ENCODE results near the gene KCNQ2. TPM values are rescaled to one million over a fixed set of nuclear protein-coding genes. Genes with fewer than 3 reads are reported as not detected.

Gene KCNQ2
- total and polyA plus RNA-seq, 10 of the 15 experiments (the other 5 are each of a cell fraction or from before 2014, with no cell fraction given), result 0.06 to 0.49 (median 0.26) TPM; not detected in 7

GRCh38 chr20:63376283-63377250 lies 95.9 kb downstream of the KCNQ2 start (continued):
- TF ChIP-seq NR2F1 (conservative IDR thresholded peaks at IDR 0.05) (no peak), ZBED1 (IDR thresholded peaks at IDR 0.05; ENCODE audit: borderline replicate concordance) (no peak), SREBF1 (IDR thresholded peaks at IDR 0.05; ENCODE audit: low read length) (no peak), ETV6 (conservative IDR thresholded peaks at IDR 0.05 in 1 of 2, IDR thresholded peaks at IDR 0.05 in 1 of 2; ENCODE audit: borderline replicate concordance in 1 of 2, low read depth in 1 of 2) (no peak)
- TF ChIP-seq, protein P1, sequence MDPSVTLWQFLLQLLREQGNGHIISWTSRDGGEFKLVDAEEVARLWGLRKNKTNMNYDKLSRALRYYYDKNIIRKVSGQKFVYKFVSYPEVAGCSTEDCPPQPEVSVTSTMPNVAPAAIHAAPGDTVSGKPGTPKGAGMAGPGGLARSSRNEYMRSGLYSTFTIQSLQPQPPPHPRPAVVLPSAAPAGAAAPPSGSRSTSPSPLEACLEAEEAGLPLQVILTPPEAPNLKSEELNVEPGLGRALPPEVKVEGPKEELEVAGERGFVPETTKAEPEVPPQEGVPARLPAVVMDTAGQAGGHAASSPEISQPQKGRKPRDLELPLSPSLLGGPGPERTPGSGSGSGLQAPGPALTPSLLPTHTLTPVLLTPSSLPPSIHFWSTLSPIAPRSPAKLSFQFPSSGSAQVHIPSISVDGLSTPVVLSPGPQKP (IDR thresholded peaks at IDR 0.05; ENCODE audit: low read depth, low read length), result no peak

DNA sequence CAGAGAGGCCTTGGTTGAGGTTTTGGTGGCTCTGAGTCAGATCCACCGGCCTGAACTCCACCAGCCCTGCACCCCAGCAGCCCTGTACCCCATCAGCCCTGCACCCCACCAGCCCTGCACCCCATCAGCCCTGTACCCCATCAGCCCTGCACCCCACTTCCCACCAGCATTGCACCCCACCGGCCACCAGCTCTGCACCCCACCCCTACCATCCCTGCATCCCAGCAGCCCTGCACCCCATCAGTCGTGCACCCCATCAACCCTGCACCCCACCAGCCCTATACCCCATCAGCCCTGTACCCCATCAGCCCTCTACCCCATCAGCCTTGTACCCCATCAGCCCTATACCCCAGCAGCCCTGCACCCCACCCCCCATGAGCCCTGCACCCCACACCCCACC lies 97.0 kb downstream of the KCNQ2 start:
- H3K27me3 ChIP-seq (replicated peaks in 1 of 2; ENCODE audit: control insufficient read depth in 2 of 2, insufficient read depth in 2 of 2, low read length in 1 of 2), result no peaks in the 10 kb centered on the region; a peak in 1 of 4 replicates
- H3K9me3 ChIP-seq (replicated peaks; ENCODE audit: control insufficient read depth, insufficient read depth, low read length), result no peaks in the 10 kb centered on the region; the same call in 2 of the 3 replicates
- DNase-seq (ENCODE audit: low read depth, low spot score), result no peak
- H3K79me2 ChIP-seq (ENCODE audit: control insufficient read depth, insufficient read depth, low read length), result no peaks in the 10 kb centered on the region
- in situ Hi-C loops (cut with MboI) (no loop called here), intact Hi-C loops (cut with micrococcal nuclease; ENCODE audit: unreplicated experiment) (no loop called here)
- H3K9ac ChIP-seq (ENCODE audit: control insufficient read depth, insufficient read depth, low read length), result no peak overlapping the region
- no peaks in the 10 kb centered on the region for H3K36me3 ChIP-seq (ENCODE audit: control insufficient read depth in 2 of 2, insufficient read depth in 2 of 2, low read length in 1 of 2)
- no peak overlapping the region for H3K4me2 ChIP-seq (ENCODE audit: control insufficient read depth, insufficient read depth)
- FAIRE-seq, result no peak
- ChIA-PET CTCF (no interaction called here), SMC1A (ENCODE audit: uncharacterized antibody, unreplicated experiment) (no interaction called here), POLR2A (no interaction called here), RAD21 (ENCODE audit: unreplicated experiment) (no interaction called here)
- ATAC-seq, result no peak
- 10% methylated on average over 2 of the region's 3 CpGs for WGBS (ENCODE audit: insufficient coverage, insufficient replicate concordance, low lambda C conversion rate, missing lambda C conversion rate)
- no TSS peak for BruUV-seq (replicated peaks)
- H3K27ac ChIP-seq (ENCODE audit: control insufficient read depth, insufficient read depth), result no peak overlapping the region
- H4K20me1 ChIP-seq (ENCODE audit: control insufficient read depth, insufficient read depth), result no peaks in the 10 kb centered on the region
- H3K4me3 ChIP-seq, result no peak overlapping the region
- H3K4me1 ChIP-seq (ENCODE audit: control insufficient read depth, insufficient read depth, low read length), result no peaks in the 10 kb centered on the region
- H2AFZ ChIP-seq (ENCODE audit: control insufficient read depth, low read depth, low read length), result no peak overlapping the region
- TF ChIP-seq IRF4 (IDR thresholded peaks at IDR 0.05; ENCODE audit: low read depth, low read length) (no peak), CREM (IDR thresholded peaks at IDR 0.05; ENCODE audit: low read depth) (no peak), EED (IDR thresholded peaks at IDR 0.05; ENCODE audit: low read depth) (no peak), ZNF622 (IDR thresholded peaks at IDR 0.05) (no peak), SRF (IDR thresholded peaks at IDR 0.05; ENCODE audit: low read depth in 2 of 2, low read length in 2 of 2) (no peak), ZZZ3 (IDR thresholded peaks at IDR 0.05; ENCODE audit: control insufficient read depth, insufficient read length, low read depth) (no peak), HCFC1 (IDR thresholded peaks at IDR 0.05; ENCODE audit: low read length) (no peak), SREBF1 (IDR thresholded peaks at IDR 0.05; ENCODE audit: low read length) (no peak), WRNIP1 (IDR thresholded peaks at IDR 0.05; ENCODE audit: borderline replicate concordance, low read depth, low read length) (no peak), EGR1 (IDR thresholded peaks at IDR 0.05; ENCODE audit: borderline replicate concordance in 1 of 2, low read depth in 2 of 2, low read length in 2 of 2) (no peak), STAT1 (conservative IDR thresholded peaks at IDR 0.05) (no peak)
- TF ChIP-seq, protein P2, sequence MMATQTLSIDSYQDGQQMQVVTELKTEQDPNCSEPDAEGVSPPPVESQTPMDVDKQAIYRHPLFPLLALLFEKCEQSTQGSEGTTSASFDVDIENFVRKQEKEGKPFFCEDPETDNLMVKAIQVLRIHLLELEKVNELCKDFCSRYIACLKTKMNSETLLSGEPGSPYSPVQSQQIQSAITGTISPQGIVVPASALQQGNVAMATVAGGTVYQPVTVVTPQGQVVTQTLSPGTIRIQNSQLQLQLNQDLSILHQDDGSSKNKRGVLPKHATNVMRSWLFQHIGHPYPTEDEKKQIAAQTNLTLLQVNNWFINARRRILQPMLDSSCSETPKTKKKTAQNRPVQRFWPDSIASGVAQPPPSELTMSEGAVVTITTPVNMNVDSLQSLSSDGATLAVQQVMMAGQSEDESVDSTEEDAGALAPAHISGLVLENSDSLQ (IDR thresholded peaks at IDR 0.05), result no peak
- TF ChIP-seq, protein P3, sequence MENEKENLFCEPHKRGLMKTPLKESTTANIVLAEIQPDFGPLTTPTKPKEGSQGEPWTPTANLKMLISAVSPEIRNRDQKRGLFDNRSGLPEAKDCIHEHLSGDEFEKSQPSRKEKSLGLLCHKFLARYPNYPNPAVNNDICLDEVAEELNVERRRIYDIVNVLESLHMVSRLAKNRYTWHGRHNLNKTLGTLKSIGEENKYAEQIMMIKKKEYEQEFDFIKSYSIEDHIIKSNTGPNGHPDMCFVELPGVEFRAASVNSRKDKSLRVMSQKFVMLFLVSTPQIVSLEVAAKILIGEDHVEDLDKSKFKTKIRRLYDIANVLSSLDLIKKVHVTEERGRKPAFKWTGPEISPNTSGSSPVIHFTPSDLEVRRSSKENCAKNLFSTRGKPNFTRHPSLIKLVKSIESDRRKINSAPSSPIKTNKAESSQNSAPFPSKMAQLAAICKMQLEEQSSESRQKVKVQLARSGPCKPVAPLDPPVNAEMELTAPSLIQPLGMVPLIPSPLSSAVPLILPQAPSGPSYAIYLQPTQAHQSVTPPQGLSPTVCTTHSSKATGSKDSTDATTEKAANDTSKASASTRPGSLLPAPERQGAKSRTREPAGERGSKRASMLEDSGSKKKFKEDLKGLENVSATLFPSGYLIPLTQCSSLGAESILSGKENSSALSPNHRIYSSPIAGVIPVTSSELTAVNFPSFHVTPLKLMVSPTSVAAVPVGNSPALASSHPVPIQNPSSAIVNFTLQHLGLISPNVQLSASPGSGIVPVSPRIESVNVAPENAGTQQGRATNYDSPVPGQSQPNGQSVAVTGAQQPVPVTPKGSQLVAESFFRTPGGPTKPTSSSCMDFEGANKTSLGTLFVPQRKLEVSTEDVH (IDR thresholded peaks at IDR 0.05; ENCODE audit: low read depth, partially characterized antibody), result no peak
